G401 (cell line): ENCODE results near the gene GPC3. TPM values are rescaled to one million over a fixed set of nuclear protein-coding genes. Genes with fewer than 3 reads are reported as not detected.
"Not testable (repeated sequence)": the region's sequence is repeated elsewhere in the genome, so short reads cannot be mapped to it uniquely, and the experiment has no call there.

Experiments used
- DNase-seq: peaks from one replicate; pipeline ENCODE4 v3.0.0-alpha.2; 2015; ENCODE audit warnings: low spot score
- in situ Hi-C: cut with HindIII; loops from 2 replicates; pipeline ENCODE4 v1.10.0; 2016; ENCODE audit warnings: low sequenced_read_pairs, mixed read lengths
- total RNA-seq: library from RNA; depleted of rRNA; stranded (reverse); fragments of >200 nt; shearing (Covaris generic); gene quantifications from 2 replicates; pipeline ENCODE4 v1.2.3, GENCODE V29; 2014

The GPC3 gene
- total RNA-seq, 1 experiment from 2014 or later: 730 TPM

GRCh38 chrX:134000260-134001245 is 15.2 kb upstream of the GPC3 start:
- no peak for DNase-seq
- in situ Hi-C loops: no loop called here

GRCh38 chrX:133999031-133999705 is 13.8 kb upstream of the GPC3 start:
- no peak for DNase-seq
- in situ Hi-C loops: no loop called here

GRCh38 chrX:133995759-133996158 is 10.4 kb upstream of the GPC3 start:
- no peak for DNase-seq
- in situ Hi-C loops: no loop called here

- no peak for DNase-seq
- in situ Hi-C loops: no loop called here
Measured at GRCh38 chrX:133994576-133994975, 9.2 kb upstream of the GPC3 start.

- in situ Hi-C loops: no loop called here
- no peak for DNase-seq
Measured at GRCh38 chrX:133992882-133993281, 7.5 kb upstream of the GPC3 start.

GRCh38 chrX:133991814-133992213 is 6.4 kb upstream of the GPC3 start:
- in situ Hi-C loops: no loop called here
- DNase-seq: no peak

GRCh38 chrX:133991057-133991456 is 5.7 kb upstream of the GPC3 start:
- DNase-seq, in situ Hi-C loops: not testable (repeated sequence)

- in situ Hi-C loops: no loop called here
- DNase-seq: no peak
Measured at GRCh38 chrX:133989993-133990392, 4.6 kb upstream of the GPC3 start.

GRCh38 chrX:133989490-133989889 is 4.1 kb upstream of the GPC3 start:
- in situ Hi-C loops: no loop called here
- no peak for DNase-seq

GRCh38 chrX:133988010-133988409 is 2.6 kb upstream of the GPC3 start:
- no peak for DNase-seq
- in situ Hi-C loops: no loop called here

GRCh38 chrX:133987188-133987587 is 1.8 kb upstream of the GPC3 start:
- in situ Hi-C loops: no loop called here
- DNase-seq: no peak

- no peak for DNase-seq
Measured at GRCh38 chrX:133985967-133986683, 731 bp upstream of the GPC3 start.

GRCh38 chrX:133984857-133985163 is 584 bp downstream of the GPC3 start:
- in situ Hi-C loops: no loop called here
- DNase-seq: no peak

More at GRCh38 chrX:133985967-133986683, 731 bp upstream of the GPC3 start:
- in situ Hi-C loops: no loop called here

GRCh38 chrX:133983974-133984845 is 1.2 kb downstream of the GPC3 start:
- in situ Hi-C loops: no loop called here
- DNase-seq: no peak

GRCh38 chrX:133983256-133983973 is 2.0 kb downstream of the GPC3 start:
- in situ Hi-C loops: no loop called here
- DNase-seq: no peak

- in situ Hi-C loops: no loop called here
Measured at GRCh38 chrX:133981924-133982323, 3.5 kb downstream of the GPC3 start.

GRCh38 chrX:133980832-133981588 is 4.4 kb downstream of the GPC3 start:
- no peak for DNase-seq
- in situ Hi-C loops: no loop called here

More at GRCh38 chrX:133981924-133982323, 3.5 kb downstream of the GPC3 start:
- no peak for DNase-seq

GRCh38 chrX:133980406-133980805 is 5.0 kb downstream of the GPC3 start:
- in situ Hi-C loops: no loop called here
- DNase-seq: no peak
